ENCODE measurements around the gene GEMIN5.
A peak's percentile ranks its signal among the peaks of the same experiment; 100 is the strongest.

The GEMIN5 gene

DNA sequence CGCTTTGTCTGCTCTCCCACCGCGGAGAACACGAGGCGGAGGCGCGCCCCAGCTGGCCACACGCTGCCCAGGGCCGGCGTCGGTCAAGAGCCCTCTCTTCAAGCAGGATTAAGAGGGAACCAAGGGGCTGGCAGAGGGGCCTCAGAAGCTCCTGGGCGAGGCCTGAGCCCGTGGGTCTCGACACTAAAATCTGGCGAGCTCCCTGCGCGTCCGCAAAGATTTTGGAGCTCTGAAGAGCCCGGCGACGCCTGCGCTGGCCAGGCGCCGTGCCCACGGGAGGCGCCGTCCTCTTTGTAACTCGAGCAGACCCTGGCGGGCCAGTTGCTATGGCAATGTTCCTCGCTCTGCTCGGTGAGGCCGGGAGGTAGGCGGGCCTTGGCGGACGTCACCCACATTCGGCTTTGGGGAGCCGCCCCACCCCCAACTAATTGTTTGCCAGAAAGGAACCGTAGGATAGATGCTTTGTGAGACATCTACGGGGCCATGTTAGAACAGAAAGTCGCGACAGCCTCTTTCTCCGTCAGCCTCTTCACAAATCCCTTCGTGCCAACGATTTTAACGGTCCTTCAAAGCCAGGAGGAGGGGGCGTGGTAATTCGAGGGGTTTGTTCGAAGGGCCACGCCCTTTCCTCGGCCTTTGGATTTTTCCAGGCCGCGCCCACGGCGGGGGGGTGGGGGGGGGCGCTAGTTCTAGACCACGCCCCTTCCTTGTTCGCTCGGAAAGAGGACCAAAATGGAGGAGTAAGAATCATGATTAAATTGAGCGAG lies 80.3 kb downstream of the GEMIN5 start:
- DNase-seq (ENCODE audit: low read depth in 4 of 4, low spot score in 1 of 4) = peak; percentile 49 to 80 (median 66)

DNA sequence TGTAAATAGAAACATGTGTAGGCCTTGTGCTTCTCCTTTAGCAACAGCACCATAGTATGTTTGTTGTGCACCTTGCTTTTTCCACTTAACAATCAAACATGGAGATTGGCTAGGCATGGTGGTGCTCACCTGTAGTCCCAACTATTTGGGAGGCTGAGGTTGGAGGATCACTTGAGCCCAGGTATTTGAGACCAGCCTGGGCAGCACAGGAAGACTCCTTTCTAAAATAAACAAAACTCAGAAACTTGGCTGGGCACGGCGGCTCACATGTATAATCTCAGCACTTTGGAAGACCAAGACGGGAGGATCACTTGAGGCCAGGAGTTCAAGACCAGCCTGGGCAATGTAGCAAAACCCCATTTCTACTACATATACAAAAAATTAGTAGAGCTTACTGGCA lies 86.7 kb downstream of the GEMIN5 start:
- DNase-seq (ENCODE audit: low read depth in 4 of 4, low spot score in 1 of 4) = no peak

DNA sequence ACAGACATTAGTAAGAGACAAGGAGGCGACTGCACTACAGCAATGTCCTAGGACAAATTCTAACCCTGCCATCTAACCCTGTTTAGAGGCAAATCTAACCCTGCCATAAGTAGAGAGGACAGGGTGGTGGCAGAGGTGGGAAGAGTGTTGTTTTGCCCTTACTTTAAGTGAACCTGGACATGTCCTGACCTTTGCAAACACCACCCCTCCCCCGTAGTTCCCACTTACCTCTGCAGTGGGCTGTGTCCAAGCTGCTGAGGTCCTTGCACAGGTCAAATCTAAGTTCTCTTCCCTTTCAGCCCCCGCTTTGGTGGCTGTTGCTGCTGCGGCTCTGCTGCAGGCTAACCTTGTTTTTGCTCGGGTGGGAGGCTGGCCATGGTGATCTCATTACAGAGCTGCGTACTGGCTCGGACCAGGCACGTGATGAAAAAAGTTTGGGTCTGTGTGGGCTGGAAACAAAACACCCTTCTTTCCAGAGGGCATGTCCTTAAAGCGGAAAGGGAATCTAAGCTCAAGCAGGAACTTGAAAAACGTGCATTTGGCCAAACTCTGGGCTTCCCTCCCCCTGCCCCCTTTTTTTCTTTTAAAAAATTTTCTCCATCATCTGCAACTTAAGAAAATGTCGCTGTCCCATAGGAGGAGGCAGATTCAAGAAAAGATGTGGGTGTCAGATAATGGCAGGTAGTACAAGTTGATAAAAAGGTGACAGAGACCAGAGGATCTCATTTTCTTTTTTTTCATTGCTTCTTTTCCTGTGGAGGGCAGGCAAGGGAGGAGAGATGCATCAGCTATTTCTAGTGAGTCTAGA lies 87.6 kb downstream of the GEMIN5 start, which contains the start of gene FAXDC2:
FAXDC2 (minus strand) TSS at position 349 of the 808 bp plus-strand sequence. CDS start 12,425 bp downstream, outside the sequence.
- no peak for DNase-seq (ENCODE audit: low read depth in 4 of 4, low spot score in 1 of 4)

DNA sequence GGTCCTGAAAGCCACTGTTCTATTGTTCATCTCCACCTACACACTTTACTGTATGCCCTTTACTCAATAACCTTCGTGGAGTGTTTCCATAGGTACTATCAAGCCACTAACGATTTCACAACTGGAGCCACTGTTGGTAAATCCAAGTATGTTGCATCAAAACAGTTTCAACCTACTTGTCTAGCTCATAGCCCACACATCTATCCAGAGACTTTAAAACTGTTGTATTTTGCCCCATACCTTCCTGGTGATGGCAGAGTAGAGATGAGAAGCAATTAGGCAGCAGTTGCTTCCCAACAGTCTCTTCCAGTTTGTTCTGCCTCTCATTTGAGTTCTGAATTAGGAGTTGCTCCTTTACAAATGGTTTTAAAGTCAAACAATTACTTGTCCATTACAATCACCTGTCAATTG lies 88.2 kb downstream of the GEMIN5 start:
- no peak for DNase-seq (ENCODE audit: low read depth in 4 of 4, low spot score in 1 of 4)

DNA sequence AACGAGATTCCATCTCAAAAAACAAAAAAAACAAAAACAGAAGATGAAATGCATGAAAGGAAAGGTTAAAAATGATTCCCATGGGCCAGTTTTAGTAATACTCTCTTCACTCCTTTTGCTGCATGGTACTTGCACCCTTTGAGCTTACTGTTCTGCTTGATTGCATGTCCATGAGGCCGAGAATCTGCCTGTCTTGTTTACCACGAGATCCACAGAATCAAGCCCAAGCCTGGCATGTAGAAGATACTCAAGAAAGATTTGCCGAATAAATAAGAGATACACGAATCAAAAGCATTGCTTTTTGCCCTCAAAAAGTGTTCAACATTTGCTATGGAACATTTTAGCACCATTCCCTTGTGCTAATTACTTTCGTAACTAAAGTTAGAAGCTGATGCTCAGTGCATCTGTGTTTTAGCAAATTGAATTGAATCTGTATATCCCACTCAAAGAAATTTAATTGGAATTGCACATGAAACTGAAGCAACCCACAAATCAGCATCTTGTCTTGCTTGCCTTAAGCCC lies 88.7 kb downstream of the GEMIN5 start:
- no peak for DNase-seq (ENCODE audit: low read depth in 4 of 4, low spot score in 1 of 4)

DNA sequence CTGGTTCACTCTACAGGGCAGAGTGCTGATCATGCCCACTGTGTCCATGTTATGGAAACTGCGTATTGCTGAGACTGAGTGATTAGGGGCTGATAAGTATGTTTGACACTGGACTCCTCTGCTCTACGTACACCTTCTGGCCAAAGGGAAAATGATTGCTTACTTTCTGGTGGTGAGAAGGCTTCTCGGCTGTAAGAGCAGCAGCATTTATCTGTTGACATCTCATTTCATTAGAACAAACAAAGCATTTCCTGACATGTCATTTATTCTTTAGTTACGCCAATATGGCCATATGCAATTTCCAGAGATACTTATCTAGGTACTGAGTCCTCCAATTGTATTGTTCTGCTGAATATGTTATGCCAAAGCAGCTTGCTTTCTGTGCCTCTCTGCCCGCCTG lies 93.2 kb downstream of the GEMIN5 start:
- DNase-seq (ENCODE audit: low read depth in 4 of 4, low spot score in 1 of 4) = no peak

- DNase-seq (ENCODE audit: low read depth in 4 of 4, low spot score in 1 of 4) = no peak
Observed at GRCh38 chr5:154842689-154843530, 95.1 kb downstream of the GEMIN5 start.

GRCh38 chr5:154841273-154841661 lies 96.7 kb downstream of the GEMIN5 start:
- DNase-seq (ENCODE audit: low read depth in 4 of 4, low spot score in 1 of 4) = no peak

DNA sequence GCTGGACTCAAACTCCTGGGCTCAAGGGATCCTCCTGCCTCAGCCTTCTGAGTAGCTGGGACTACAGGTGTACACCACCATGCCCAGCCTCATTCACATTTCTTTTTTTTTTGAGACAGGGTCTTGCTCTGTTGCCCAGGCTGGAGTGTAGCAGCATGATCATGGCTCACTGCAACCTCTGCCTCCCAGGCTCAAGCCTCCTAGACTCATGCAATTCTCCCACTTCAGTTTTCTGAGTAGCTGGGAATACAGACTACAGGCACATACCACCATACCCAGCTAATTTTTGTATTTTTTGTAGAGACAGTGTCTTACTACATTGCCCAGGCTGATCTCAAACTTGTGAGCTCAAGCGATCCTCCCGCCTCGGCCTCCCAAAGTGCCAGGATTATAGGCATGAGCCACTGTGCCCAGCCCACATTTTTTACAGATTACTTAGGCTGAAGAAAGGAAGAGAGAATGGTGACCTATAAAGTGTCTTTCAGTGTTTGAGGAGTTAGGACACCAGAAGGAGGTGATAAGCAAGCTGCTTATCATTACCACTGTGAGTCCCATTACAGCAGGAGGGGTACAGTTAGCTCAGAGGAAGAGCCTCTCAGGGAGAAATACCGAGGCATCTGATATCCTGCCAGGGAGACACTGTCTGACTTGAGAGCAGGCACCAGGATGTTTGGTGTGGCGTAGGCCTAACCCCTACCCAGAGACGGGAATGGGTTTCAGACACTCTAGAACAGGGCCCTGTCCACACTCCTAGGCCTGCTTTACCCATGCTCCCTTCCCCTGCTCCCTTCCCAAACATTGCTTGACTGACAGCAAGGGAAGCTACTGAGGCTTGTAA lies 97.4 kb downstream of the GEMIN5 start:
- no peak for DNase-seq (ENCODE audit: low read depth in 4 of 4, low spot score in 1 of 4)
